ENCODE measurements around the gene TTC39B.

TTC39B gene

GRCh38 chr9:15116130-15116580 is 190.9 kb downstream of the TTC39B start:
- no peak for DNase-seq

- DNase-seq, result no peak
Observed at GRCh38 chr9:15115702-15116101, 191.3 kb downstream of the TTC39B start.

GRCh38 chr9:15115041-15115440 is 192.0 kb downstream of the TTC39B start:
- no peak for DNase-seq

All from NCI-H2029 treated with DMSO at 0.1 percent for 48 hours (cell line).